ENCODE measurements around the gene IP6K1. TPM values are rescaled to one million over a fixed set of nuclear protein-coding genes. Genes with fewer than 3 reads are reported as not detected.

The IP6K1 gene
- total RNA-seq, 3 donors from 2014 or later: 24.8 to 45.9 (median 45.8) TPM

DNA sequence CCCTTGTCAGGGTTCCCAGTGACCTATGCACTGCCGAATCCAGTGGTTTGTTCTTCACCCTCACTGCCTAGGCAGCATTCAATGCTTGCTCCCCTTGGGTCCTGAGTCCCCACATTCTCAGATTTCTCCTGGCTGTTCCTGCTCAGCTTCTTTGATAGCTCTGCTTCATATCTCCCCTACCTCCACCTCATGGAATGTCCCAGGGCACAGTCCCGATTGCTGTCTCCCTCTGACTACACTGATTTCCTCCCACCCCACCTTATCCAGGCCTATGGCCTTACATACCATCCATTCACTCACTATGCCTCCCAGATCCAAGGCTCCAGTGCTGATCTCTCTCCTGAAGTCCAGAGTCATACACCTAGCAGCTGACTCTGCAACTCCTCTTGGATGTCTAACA, 14.8 kb upstream of the IP6K1 start:
- Histone ChIP-seq H3K4me3 (no peak overlapping the region), H3K9me3 (no peaks in the 10 kb centered on the region), H3K4me1 (peaks cover 14 to 26% of the 10 kb centered on the region in 2 donors), H3K27me3 (no peaks in the 10 kb centered on the region), H3K27ac (no peak overlapping the region), H3K36me3 (no peaks in the 10 kb centered on the region)
- DNase-seq (ENCODE audit: low spot score in 2 of 2): no peak
- intact Hi-C loops (cut with DNase I; ENCODE audit: low total_unique reads): loop anchor here (5.0 kb wide), 1 partner anchor 1709 kb away; no protein-coding TSS in a partner anchor
- TF ChIP-seq POLR2AphosphoS5 (IDR thresholded peaks at IDR 0.05): no peak
- TF ChIP-seq, protein P1, sequence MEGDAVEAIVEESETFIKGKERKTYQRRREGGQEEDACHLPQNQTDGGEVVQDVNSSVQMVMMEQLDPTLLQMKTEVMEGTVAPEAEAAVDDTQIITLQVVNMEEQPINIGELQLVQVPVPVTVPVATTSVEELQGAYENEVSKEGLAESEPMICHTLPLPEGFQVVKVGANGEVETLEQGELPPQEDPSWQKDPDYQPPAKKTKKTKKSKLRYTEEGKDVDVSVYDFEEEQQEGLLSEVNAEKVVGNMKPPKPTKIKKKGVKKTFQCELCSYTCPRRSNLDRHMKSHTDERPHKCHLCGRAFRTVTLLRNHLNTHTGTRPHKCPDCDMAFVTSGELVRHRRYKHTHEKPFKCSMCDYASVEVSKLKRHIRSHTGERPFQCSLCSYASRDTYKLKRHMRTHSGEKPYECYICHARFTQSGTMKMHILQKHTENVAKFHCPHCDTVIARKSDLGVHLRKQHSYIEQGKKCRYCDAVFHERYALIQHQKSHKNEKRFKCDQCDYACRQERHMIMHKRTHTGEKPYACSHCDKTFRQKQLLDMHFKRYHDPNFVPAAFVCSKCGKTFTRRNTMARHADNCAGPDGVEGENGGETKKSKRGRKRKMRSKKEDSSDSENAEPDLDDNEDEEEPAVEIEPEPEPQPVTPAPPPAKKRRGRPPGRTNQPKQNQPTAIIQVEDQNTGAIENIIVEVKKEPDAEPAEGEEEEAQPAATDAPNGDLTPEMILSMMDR (IDR thresholded peaks at IDR 0.05): no peak
- no peak for TF ChIP-seq POLR2A (IDR thresholded peaks at IDR 0.05)

GRCh38 chr3:49799761-49800160, 13.4 kb upstream of the IP6K1 start, which contains the start of gene CDHR4:
CDHR4 (minus strand) TSS chr3:49799873; CDS start chr3:49799812, 61 bp downstream.
- intact Hi-C loops (cut with DNase I; ENCODE audit: low total_unique reads): loop anchor here (5.0 kb wide), 1 partner anchor 1707 kb away; no protein-coding TSS in a partner anchor
- Histone ChIP-seq H3K36me3 (no peaks in the 10 kb centered on the region), H3K4me3 (no peak within 1 kb of the TSS), H3K27ac (no peak within 1 kb of the TSS), H3K4me1 (peaks cover 5 to 12% of the 10 kb centered on the region in 2 donors), H3K9me3 (no peaks in the 10 kb centered on the region), H3K27me3 (no peaks in the 10 kb centered on the region)
- DNase-seq (ENCODE audit: low spot score in 2 of 2): no peak
- TF ChIP-seq POLR2AphosphoS5 (IDR thresholded peaks at IDR 0.05) (no peak), POLR2A (IDR thresholded peaks at IDR 0.05) (no peak)
- TF ChIP-seq, protein P1 (IDR thresholded peaks at IDR 0.05): no peak

- H3K27ac ChIP-seq: no peak overlapping the region
- H3K4me3 ChIP-seq: no peak overlapping the region
- H3K27me3 ChIP-seq: no peaks in the 10 kb centered on the region
- H3K9me3 ChIP-seq: no peaks in the 10 kb centered on the region
- intact Hi-C loops (cut with DNase I; ENCODE audit: low total_unique reads): no loop called here
- no peaks in the 10 kb centered on the region for H3K36me3 ChIP-seq
- TF ChIP-seq POLR2AphosphoS5 (IDR thresholded peaks at IDR 0.05) (no peak), POLR2A (IDR thresholded peaks at IDR 0.05) (no peak)
- TF ChIP-seq, protein P1 (IDR thresholded peaks at IDR 0.05): no peak
- DNase-seq (ENCODE audit: low spot score in 2 of 2): no peak
- H3K4me1 ChIP-seq: peaks cover 0 to 6% of the 10 kb centered on the region in 2 donors
Measured at GRCh38 chr3:49799105-49799504, 12.8 kb upstream of the IP6K1 start.

DNA sequence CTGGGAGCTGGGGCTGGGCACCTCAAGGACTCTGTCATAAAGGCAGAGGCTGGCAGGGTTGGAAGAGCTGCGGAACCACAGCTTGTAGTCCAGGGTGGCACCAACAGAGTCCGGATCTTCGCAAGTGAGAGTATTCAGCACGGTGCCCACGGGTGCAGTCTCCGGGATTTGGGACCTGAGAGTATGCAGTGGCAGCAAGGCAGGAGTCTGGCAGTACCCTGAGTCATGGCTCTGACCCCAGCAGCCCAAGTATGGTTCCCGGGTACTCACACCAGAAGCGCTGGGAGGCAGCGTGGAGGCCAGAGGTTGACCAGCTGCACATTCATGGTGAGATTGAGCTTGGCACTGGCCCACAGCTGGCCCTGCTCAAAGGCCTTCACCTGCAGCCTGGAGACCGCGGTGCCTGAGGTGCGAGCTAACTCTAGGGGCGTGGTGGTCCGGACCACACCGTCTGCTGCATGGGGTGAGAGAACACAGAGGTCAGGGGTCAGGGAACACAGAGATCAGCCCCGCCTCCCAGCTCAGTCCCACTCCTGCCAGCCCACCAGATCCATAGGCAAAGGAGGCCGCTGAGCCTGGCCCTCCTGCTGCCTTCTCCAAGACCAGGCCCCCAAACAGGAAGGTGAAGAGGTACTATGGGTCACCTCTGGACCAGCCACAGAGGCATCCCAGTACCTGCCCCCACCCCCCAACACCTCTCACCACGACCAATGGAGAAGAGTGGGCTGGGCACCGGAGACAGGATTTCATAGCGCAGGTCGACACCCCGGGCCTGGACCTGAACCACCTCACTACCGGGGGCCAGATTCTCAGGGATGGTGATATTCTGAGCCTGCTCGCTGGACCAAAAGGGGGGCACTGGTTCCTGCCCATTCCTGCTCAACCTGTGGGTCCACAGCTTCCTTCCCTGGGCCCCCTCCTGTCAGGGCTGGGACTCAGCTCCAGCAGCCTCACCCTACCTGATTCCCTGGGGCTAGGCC, 8.9 kb upstream of the IP6K1 start:
- no peaks in the 10 kb centered on the region for H3K9me3 ChIP-seq
- no peak overlapping the region for H3K27ac ChIP-seq
- intact Hi-C loops (cut with DNase I; ENCODE audit: low total_unique reads): no loop called here
- H3K4me1 ChIP-seq: no peaks in the 10 kb centered on the region
- TF ChIP-seq, protein P1 (IDR thresholded peaks at IDR 0.05): no peak
- no peak for TF ChIP-seq POLR2AphosphoS5 (IDR thresholded peaks at IDR 0.05)
- no peak for TF ChIP-seq POLR2A (IDR thresholded peaks at IDR 0.05)
- H3K27me3 ChIP-seq: no peaks in the 10 kb centered on the region
- no peaks in the 10 kb centered on the region for H3K36me3 ChIP-seq
- DNase-seq (ENCODE audit: low spot score in 2 of 2): no peak
- H3K4me3 ChIP-seq: no peak overlapping the region

GRCh38 chr3:49794431-49794830, 8.1 kb upstream of the IP6K1 start:
- intact Hi-C loops (cut with DNase I; ENCODE audit: low total_unique reads): no loop called here
- TF ChIP-seq POLR2A (IDR thresholded peaks at IDR 0.05) (no peak), POLR2AphosphoS5 (IDR thresholded peaks at IDR 0.05) (no peak)
- TF ChIP-seq, protein P1 (IDR thresholded peaks at IDR 0.05): no peak
- H3K4me1 ChIP-seq: no peaks in the 10 kb centered on the region
- H3K36me3 ChIP-seq: no peaks in the 10 kb centered on the region
- H3K4me3 ChIP-seq: no peak overlapping the region
- H3K27ac ChIP-seq: no peak overlapping the region
- H3K27me3 ChIP-seq: no peaks in the 10 kb centered on the region
- no peaks in the 10 kb centered on the region for H3K9me3 ChIP-seq
- DNase-seq (ENCODE audit: low spot score in 2 of 2): no peak

All from breast epithelium (tissue), 4 donors.